GM12892 (cell line): ENCODE data around the gene ARHGAP1.

Experiments used
- POLR2A ChIP-seq: IDR thresholded peaks from 2 replicates; pipeline ENCODE4 v1.6.1; 2011; ENCODE audit warnings: low read depth, low read length, control low read depth
- POLR2AphosphoS5 ChIP-seq: IDR thresholded peaks from 2 replicates; pipeline ENCODE4 v1.6.1; 2011; ENCODE audit warnings: low read depth, low read length, control low read depth
- TAF1 ChIP-seq: IDR thresholded peaks from 2 replicates; pipeline ENCODE4 v1.6.1; 2011; ENCODE audit warnings: low read depth, mild to moderate bottlenecking, control low read depth, low read length, borderline replicate concordance

DNA sequence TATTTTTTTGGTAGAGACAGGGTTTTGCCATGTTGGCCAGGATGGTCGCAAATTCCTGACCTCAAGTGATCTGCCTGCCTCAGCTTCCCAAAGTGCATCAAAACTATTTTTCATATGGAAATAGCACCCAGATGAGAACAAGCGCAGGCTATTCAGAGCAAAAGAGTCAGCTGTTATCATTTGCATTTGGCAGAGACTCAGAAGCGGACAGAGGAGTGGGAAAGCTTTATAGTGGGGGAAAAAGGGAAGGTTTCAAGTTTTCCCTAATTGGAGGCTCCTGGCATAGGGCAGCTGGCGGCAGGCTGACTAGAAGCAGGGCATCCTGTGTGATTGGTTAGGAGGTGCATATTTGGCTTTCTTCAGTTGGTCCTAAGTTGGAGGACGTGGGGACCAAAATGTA lies 62.9 kb downstream of the ARHGAP1 start:
- TF ChIP-seq POLR2A = no peak
- no peak for TF ChIP-seq TAF1
- TF ChIP-seq POLR2AphosphoS5 = no peak
